ENCODE measurements around the gene TMC1. TPM values are rescaled to one million over a fixed set of nuclear protein-coding genes. Genes with fewer than 3 reads are reported as not detected.

Gene TMC1
- total RNA-seq, 2 donors from 2014 or later = 0.29 to 0.42 TPM

DNA sequence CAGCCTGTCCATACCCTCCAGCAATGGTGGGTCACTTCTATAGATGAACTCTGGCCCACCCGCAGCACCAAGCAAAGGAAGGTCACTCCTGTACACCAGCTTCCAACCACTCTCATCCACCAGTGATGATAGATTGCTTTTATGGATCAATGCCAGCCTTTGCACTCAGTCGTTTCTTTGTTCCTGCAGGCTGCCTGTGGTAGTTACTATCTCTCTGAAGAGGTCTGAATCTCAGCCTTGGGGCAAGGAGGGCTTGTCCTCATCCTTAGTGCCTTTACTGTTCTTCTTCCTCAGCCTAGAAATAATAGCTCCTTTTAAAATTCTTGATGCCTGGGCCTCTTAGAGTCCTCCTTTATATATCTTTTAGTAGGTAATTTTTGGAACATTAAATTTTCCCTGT is 100.8 kb downstream of the TMC1 start:
- no peaks in the 10 kb centered on the region for H3K4me1 ChIP-seq
- H3K4me3 ChIP-seq = no peak overlapping the region
- H3K36me3 ChIP-seq = no peaks in the 10 kb centered on the region
- no peaks in the 10 kb centered on the region for H3K27me3 ChIP-seq
- TF ChIP-seq, protein P1, sequence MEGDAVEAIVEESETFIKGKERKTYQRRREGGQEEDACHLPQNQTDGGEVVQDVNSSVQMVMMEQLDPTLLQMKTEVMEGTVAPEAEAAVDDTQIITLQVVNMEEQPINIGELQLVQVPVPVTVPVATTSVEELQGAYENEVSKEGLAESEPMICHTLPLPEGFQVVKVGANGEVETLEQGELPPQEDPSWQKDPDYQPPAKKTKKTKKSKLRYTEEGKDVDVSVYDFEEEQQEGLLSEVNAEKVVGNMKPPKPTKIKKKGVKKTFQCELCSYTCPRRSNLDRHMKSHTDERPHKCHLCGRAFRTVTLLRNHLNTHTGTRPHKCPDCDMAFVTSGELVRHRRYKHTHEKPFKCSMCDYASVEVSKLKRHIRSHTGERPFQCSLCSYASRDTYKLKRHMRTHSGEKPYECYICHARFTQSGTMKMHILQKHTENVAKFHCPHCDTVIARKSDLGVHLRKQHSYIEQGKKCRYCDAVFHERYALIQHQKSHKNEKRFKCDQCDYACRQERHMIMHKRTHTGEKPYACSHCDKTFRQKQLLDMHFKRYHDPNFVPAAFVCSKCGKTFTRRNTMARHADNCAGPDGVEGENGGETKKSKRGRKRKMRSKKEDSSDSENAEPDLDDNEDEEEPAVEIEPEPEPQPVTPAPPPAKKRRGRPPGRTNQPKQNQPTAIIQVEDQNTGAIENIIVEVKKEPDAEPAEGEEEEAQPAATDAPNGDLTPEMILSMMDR (IDR thresholded peaks at IDR 0.05) = no peak
- no peak overlapping the region for H3K9ac ChIP-seq (ENCODE audit: low read depth in 2 of 2, low read length in 2 of 2)
- H3K27ac ChIP-seq = no peak overlapping the region
- H3K9me3 ChIP-seq = no peaks in the 10 kb centered on the region
- intact Hi-C loops (cut with DNase I) = no loop called here
- no peak for DNase-seq

DNA sequence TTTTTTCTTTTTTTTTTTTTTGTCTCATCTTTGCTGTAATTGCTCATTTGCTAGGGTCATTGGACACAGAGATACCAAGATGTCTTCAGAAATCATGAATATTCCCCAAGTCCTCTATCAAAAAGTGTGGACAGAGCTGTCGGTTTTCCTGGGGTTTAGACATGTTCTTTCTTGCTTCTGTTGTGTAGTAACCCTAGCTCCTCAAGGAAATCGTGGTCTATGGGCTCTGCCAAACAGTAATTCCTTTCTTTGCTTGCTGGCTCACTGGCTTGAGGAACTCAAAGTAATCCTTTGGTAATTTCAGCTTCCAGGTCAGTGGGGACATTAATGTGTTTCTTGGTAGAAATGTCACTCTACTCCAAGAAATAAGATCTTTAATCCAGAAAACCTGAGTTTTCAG is 101.7 kb downstream of the TMC1 start:
- TF ChIP-seq, protein P1 (IDR thresholded peaks at IDR 0.05) = no peak
- H3K27ac ChIP-seq = no peak overlapping the region
- intact Hi-C loops (cut with DNase I) = no loop called here
- no peak overlapping the region for H3K4me3 ChIP-seq
- no peaks in the 10 kb centered on the region for H3K36me3 ChIP-seq
- H3K4me1 ChIP-seq = no peaks in the 10 kb centered on the region
- H3K9me3 ChIP-seq = no peaks in the 10 kb centered on the region
- H3K27me3 ChIP-seq = no peaks in the 10 kb centered on the region
- DNase-seq = no peak
- H3K9ac ChIP-seq (ENCODE audit: low read depth in 2 of 2, low read length in 2 of 2) = no peak overlapping the region

DNA sequence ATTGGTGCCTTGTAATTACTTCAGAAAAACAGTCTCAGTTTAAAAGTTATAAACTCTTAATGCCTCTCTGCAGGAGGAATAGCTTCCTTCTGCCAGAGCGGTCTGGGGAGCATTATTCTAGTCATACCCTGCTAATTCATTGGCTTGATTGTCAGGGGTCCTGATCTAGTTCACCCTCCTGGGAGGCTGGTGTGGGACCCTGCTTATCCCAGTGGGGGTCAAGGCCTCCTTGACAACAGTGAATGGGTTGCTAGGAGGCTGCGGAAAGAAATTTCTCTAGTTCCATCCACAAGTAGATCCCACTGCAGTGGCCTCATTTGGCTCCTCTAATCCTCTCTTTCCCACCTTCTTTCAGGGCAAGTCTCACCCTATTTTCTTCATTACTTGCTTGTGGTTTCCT is 105.7 kb downstream of the TMC1 start:
- Histone ChIP-seq H3K9ac (ENCODE audit: low read depth in 2 of 2, low read length in 2 of 2) (no peak overlapping the region), H3K36me3 (no peaks in the 10 kb centered on the region), H3K27ac (no peak overlapping the region), H3K4me3 (no peak overlapping the region), H3K9me3 (no peaks in the 10 kb centered on the region), H3K4me1 (no peaks in the 10 kb centered on the region), H3K27me3 (no peaks in the 10 kb centered on the region)
- no peak for DNase-seq
- TF ChIP-seq, protein P1 (IDR thresholded peaks at IDR 0.05) = no peak
- intact Hi-C loops (cut with DNase I) = no loop called here

DNA sequence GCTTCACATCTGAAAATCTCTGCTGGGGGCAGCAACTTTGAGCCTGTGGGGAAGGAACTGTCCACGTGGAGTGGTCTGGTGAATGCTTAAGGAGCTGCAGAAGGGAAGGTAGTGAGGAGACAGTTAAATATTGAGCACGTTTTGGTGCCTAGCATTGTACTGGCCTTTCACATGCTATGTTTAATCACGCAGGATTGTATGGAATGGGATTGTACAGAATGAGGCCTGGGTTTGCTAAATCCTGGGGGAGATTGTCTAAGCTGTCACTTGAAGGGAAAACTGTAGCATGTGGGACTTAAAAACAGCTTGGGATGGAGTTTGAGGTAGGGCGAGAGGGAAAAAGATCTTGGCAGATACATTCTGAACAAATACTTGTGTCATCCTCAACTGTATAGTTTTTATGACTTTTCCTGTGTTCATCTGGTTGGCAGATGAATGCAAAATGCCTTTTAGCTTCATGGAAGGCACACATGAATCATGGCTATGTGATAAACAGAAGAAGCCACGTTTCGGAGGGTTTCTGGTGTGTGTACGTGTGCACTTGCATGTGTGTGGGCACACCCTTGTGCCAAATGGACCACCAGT is 106.6 kb downstream of the TMC1 start:
- no peak for DNase-seq
- TF ChIP-seq, protein P1 (IDR thresholded peaks at IDR 0.05) = no peak
- Histone ChIP-seq H3K36me3 (no peaks in the 10 kb centered on the region), H3K9ac (ENCODE audit: low read depth in 2 of 2, low read length in 2 of 2) (no peak overlapping the region), H3K4me3 (no peak overlapping the region), H3K27ac (no peak overlapping the region), H3K9me3 (no peaks in the 10 kb centered on the region), H3K27me3 (no peaks in the 10 kb centered on the region), H3K4me1 (no peaks in the 10 kb centered on the region)
- intact Hi-C loops (cut with DNase I) = no loop called here

DNA sequence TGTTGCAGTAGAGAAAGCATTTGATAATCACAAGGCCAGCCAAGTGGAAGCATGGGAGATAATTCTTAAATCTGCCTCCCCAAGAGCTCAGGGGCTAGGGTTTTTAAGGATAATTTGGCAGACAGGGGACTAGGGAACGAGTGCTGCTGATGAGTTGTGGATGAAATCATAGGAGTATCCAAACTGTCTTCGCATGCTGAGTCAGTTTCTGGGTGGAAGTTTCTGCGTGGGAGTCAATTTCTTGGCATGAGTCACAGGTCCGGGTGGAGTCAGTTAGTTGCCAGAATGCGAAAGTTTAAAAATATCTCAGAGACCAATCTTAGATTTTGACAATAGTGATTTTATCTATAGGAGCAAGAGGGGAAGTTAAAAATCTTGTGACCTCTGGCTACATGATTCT is 112.6 kb downstream of the TMC1 start:
- H3K4me1 ChIP-seq = no peaks in the 10 kb centered on the region
- H3K4me3 ChIP-seq = no peak overlapping the region
- no peaks in the 10 kb centered on the region for H3K36me3 ChIP-seq
- no peak overlapping the region for H3K9ac ChIP-seq (ENCODE audit: low read depth in 2 of 2, low read length in 2 of 2)
- no peak overlapping the region for H3K27ac ChIP-seq
- TF ChIP-seq, protein P1 (IDR thresholded peaks at IDR 0.05) = no peak
- H3K27me3 ChIP-seq = no peaks in the 10 kb centered on the region
- intact Hi-C loops (cut with DNase I) = no loop called here
- DNase-seq = no peak
- H3K9me3 ChIP-seq = no peaks in the 10 kb centered on the region
